GM04503 (cell line): ENCODE data around the gene DLX3.
"Not testable (repeated sequence)": the region's sequence is repeated elsewhere in the genome, so short reads cannot be mapped to it uniquely, and the experiment has no call there.

Source experiments
- DNase-seq: peaks from one replicate; pipeline ENCODE4 v3.0.0-alpha.2; 2012; ENCODE audit warnings: low read depth

Gene DLX3

GRCh38 chr17:49995055-49995738, at the start of gene DLX3:
Gene DLX3 (minus strand): TSS chr17:49995224. CDS start chr17:49994998, 226 bp downstream.
- peak; percentile 27 for DNase-seq

- DNase-seq: no peak
These were observed 49.5 kb upstream of the DLX3 start for GRCh38 chr17:50044483-50044882.

DNA sequence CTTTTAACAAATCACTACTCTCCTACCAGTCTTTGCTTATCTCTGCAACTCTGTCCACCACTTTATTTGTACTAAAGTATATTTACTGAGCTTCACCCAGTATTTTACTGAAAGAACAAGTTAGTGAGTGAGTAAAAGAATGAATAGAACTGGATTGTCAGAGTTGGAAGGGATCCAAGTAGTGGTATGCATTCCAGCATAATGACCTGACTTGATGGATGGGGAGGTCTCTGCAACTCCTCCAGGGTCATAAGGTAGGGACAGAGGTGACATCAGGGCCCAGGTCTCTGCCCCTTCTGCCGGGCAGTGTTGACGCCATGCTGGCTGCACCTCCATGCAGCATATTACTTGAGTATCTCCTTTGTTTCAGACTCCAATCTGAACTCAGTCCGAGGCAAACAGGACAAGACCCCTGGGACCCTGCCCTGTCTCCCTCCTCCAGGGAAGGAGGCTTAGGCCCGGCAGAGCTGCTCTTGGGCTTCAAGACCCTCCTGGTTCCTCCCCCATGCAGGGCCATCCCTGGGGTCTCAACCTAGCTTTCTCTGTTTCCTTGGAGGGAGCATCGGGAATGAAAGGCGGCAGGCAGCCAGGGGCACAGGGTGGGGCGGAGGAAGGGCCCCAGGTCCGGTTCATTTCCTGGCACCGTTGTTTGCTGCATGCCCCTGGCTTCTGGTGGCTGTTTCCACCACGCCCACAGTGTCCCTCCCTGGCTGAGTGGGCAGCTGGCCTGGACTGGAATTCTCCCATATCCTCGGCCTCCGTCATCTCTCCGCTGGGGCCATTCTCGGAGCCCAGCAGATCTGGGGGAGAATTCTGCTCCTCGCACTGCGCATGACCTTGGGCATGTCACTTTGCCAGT, 48.5 kb upstream of the DLX3 start:
- DNase-seq: no peak

DNA sequence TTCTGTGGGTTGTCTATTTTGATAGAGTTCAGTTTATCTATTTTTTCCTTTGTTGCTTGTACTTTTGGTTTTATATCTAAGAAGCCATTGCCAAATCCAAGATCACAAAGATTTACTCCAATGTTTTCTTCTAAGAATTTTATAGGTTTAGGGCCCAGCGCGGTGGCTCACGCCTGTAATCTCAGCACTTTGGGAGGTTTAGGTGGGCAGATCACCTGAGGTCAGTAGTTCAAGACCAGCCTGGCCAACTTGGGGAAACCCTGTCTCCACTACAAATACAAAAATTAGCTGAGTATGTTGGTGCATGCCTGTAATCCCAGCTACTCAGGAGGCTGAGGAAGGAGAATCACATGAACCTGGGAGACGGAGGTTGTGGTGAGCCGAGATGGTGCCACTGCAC, 47.2 kb upstream of the DLX3 start:
- no peak for DNase-seq

DNA sequence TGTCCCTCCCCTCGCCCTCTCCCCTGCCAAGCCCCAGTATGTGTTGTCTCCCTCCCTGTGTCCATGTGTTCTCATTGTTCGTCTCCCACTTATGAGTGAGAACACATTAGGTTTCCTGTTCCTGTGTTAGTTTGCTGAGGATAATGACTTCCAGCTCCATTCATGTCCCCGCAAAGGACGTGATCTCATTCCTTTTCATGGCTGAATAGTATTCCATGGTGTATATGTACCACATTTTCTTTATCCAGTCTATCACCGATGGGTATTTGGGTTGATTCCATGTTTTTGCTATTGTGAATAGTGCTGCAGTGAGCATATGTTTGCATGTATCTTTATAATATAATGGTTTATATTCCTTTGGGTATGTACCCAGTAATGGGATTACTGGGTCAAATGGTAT, 45.5 kb upstream of the DLX3 start:
- DNase-seq: not testable (repeated sequence)

DNA sequence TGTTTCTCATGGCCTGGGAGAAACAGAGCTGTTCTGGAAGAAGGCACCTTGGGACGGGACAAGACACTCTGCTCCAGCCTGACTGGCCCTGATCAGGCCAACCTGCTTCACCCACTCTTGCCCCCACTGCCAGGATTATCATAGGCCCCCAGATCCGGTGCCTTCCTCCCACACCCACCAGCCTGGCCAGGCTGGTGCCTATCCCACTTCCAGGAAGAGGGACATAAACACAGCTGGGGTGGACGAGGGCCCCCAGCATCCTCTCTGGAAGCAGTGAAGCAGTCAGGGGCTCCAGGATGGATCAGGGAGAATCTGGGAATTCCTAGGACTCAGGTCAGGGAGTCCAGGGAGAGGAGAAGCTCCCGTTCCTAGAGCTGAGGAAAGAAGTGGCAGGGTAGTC, 44.0 kb upstream of the DLX3 start:
- DNase-seq: no peak

DNA sequence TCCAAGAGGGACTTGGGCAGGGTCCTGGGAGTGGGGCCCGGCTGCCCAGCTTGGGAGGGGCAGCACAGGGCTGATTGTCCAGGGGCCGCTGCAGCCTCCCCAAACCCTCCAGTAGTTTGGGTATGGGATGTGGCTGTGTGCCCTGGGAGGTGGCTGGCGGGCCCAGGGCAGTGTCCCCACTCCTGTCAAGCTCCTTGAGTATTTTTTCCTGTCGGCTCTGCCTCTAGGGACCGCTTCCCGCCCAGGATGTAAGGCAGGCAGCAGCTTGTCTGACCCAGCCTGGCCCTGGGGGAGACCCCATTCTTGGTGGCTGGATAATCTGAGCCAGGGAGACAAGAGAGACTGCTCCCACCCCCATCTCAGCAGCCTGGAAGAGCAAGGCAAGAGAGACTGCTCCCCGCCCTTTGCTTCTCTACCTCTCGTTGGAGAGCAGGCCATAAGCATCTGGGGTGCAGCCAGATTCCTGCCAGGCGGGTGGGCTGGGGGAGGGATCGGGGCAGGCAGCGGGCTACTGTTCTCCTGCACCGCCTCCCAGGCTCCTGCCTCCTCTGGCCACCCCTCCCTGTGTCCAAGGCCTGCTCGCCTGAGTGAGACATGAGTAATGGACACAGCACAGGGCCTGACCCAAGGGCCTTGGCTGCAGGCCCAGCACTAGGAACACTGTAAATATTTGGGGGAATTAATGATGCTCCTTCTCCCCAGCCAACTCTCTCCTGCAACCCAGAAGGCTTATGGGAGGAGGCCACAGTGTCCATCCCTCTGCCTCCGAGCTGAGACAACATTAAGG, 42.5 kb upstream of the DLX3 start:
- DNase-seq: no peak

DNA sequence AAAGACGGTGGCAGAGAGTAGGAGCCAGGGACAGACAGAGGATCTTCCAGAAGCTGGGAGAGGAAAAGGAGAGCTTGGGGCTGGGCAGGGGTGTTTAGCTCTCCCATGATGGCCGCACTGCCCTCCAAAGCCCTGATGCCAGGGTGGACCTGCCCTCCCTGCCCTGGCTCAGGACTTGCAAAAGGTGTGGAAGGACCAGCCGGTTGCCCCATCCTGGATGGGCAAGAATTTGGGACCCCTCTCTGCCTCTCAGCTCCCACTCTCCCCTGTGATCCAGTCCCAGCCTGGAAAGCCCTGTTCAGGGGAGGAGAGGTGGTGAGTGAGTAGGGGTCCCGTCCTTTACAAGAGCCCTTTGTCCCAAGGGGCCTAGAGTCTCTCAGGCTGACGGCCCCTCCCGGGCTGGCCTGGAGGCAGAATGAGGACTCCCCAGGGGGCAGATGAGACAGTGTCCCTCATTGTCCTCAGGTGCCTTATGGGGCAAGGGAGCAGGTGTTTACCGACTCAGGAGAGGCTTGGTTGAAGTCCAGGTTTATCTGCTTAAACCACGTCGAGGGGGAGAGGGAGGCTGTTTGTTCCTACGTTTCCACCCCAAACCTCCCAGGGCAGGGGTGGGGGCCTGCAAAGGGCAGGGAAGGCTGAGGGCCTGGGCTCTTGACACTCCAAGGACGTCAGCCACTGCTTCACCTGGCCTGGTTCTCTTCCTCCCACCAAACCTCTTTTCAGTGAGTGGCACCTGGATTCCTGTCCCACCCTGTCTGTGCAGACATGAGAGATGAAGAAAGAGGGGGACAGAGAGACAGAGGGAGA, 41.6 kb upstream of the DLX3 start:
- no peak for DNase-seq

DNA sequence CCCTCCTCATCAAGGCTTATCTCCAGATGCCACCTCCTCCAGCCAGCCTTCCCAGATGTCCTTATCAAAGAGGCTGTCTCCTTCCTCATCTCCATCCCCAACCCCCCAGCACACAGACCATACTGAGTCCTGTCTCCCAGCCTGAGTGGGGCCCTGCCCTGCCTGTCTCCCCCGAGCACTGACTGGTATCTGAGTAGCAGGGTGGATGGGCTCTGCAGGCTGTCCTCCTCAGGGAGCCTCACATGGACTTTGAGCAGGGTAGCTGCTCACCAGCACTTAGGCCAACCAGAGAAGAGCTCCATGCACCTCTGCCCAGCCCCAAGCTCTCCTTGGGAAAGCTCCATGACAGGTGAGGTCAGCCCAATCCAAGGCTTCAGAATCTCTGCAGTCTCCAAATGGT, 40.9 kb upstream of the DLX3 start:
- DNase-seq: no peak

- no peak for DNase-seq
These were observed 40.4 kb upstream of the DLX3 start for GRCh38 chr17:50035421-50035879.

DNA sequence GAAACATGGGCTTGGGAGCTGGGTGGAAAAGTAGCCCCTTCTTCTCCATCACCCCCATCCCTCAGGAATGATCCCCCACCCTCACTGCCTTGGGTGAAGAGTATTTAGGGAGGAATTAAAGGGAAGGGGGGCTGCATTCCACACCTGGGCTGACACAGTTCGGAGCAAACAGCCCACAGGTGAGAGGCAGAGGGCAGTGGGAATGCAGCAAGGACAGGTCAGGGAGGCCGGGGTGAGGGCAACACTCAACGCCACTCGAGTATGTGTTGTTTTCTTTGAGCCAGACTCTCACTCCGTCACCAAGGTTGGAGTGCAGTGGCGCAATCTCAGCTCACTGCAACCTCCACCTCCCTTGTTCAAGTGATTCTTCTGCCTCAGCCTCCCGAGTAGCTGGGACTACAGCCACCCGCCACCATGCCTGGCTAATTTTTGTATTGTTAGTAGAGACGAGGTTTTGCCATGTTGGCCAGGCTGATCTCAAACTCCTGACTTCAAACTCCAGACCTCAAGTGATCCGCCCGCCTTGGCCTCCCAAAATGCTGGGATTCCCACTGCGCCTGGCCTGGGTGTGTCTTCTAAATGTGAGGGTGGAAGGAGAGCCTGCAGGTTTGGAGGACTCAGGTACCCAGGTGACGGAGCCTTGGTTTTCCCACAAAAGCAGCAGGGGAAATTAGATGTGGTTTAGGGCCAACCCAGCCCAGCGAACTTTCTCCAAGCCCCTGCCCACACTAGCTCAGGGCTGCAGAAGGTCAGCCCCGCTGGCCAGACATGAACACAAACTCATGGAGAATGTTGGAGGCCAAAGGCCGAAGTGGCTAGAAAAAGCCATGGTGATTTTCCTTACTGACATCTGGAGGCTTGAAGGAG, 39.7 kb upstream of the DLX3 start:
- no peak for DNase-seq

DNA sequence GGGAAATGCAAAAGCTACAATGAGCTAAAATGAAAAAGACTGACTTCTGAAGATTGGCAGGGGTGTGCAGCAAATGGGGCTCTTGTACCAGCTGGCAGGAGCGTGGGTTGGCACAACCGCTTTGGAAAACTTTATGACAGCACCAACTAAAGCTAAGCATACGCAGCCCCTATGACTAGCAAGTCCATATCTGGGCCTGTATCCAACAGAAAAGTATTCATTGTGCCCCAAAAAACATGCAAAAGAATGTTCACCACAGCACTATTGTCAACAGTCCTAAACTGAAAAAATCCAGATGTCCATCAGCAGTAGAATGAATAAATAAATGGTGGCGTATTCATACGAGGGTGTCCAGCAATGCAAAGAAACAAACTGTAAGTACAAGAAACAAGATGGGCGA, 38.3 kb upstream of the DLX3 start:
- DNase-seq: peak; percentile 62

- no peak for DNase-seq
These were observed 34.2 kb upstream of the DLX3 start for GRCh38 chr17:50029185-50029584.

DNA sequence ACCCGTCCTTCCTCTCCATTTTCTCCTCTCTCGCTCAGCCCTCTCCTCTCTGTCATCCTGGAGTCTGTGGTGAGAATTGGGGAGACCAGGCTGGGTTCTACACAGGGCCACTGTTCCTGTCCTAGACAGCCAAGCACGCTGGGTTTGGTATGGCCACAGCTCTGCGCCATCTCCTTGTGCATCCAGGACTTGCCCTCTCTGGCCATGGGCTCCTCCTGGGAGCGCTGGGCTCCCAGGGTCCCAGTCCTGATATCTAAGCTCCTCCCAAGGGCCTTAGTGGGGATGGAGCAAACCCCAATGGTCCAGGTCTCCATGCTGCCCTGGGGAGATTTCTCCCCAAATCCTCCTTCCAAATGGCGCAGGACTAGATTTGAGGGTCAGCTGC, 33.7 kb upstream of the DLX3 start:
- DNase-seq: no peak

GRCh38 chr17:50027881-50028735, 33.1 kb upstream of the DLX3 start:
- DNase-seq: no peak

DNA sequence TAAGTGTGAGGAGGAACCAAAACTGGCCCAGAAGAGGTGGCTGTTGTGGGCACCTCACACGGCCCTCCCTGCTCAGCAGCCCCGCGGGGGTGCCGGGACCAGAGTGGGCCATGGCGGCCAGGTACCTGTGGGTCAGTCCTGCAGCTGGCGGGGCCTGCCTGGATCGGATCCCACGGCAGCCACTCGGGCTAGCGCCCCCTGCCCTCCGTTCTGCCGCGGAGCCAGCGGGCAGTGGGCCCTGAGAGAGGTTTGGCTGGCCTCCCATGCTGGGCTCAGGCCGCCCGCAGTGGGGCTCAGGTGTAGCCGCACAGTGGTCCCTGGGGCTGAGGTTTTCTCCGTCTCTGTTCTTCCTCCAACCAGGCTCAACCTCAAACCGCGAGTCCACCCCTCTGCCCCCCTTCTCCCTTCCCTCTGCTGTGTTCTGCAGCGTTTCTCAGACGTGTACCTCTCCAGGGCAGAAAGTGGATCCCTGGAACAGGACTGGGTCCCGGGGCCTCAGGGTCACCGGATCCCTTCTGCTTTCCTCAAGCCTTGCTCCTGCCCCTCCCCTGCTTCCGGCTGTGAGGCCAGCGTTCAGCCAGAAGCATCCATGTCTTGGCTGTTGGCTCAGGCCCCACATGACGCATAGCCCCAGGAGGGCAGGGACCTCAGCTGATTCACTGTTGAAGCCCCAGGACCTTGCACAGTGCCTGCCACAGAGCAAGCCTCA, 32.3 kb upstream of the DLX3 start:
- DNase-seq: peak; percentile 72

GRCh38 chr17:50026837-50027171, 31.8 kb upstream of the DLX3 start:
- DNase-seq: peak; percentile 25

GRCh38 chr17:50026046-50026675, 31.1 kb upstream of the DLX3 start:
- no peak for DNase-seq

DNA sequence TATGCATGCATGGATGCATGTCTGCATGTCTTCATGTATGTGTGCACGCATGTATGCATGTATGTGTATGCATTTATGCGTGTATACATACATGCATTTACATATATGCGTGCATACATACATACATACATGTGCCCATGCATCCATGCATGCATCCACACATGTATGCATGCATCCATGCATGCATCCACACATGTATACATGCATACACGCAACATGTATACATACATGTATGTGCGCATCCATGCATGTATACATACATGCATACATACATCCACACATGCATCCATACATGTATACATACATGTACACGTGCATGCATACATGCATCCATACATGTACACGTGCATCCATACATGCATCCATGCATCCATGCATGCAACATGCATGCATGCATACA, 29.8 kb upstream of the DLX3 start:
- no peak for DNase-seq
